ENCODE data around the gene CLASP1.
"Not testable (repeated sequence)": the region's sequence is repeated elsewhere in the genome, so short reads cannot be mapped to it uniquely, and the experiment has no call there.

Gene CLASP1

DNA sequence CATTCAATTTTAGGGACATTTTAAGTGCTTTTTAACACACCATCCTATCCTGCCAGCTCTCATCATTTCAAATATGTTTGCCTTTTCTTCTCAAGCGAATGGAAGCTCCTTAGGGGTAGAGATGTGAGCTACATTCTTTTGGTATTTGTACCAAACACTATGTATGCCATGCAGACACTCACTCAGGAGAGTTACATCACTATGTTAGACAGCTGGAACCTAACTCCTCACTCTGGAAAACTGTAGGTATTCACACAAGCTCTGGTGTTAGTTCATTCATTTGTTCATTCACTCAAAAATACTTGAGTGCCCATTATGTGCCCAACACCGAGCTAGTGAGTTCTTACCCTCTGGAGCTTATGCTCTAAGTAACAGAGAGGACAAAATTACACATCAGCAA is 144.9 kb downstream of the CLASP1 start:
- no peak for DNase-seq (ENCODE audit: low spot score)

DNA sequence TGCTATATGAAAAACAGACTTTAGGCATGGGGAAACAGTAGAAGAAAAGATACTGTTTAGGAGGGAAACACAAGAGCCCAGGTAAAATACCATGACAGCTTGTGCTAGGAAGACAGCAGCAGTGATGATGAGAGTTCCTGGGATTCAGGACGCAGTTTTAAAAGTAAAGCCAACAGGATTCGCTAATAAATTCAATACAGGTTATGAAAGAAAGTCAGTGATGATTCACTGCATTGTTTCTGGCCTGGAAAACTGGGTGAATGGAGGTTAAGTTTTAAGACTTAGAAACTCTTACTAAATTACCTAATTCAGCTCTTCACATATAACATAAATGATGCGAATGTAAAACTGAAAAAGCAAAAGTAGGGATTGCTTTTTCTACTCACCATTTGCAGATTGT is 146.5 kb downstream of the CLASP1 start:
- no peak for DNase-seq (ENCODE audit: low spot score)

DNA sequence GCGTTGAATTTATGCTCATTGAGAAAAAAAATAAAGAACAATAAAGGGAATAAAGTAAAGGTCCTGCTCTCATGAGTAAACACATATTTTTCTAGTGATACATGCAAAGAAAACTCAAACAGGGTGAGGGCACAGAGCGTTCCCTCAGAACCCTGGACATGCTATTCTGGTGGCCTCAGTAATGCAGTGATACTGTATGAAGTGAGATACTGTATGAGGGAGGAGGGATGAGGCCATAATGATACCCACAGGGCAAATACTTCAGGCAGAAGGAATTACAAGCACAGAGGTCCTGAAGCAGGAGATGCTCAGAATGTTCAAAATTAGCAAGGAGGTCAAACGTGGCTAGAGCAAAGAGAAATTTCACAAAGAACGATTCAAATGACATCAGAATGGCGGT is 147.0 kb downstream of the CLASP1 start:
- DNase-seq (ENCODE audit: low spot score): peak; percentile 48

DNA sequence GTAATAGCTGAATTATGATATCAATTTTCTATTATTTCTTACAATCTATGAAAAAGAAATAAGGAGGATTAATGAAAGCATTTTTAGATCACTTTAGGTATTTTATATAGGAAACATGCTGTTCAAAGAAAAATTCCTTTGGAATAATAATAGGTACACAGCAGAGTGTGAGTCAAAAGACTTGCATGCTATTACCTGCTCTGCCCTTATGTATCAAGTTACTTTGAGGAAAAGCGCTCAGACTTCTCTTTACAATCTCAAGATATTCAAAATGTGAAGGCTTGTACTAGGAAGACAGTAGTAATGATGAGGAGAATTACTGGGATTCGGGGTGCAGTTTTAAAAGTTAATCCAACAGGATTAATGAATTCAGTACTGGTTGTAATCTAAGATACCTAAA is 147.7 kb downstream of the CLASP1 start:
- no peak for DNase-seq (ENCODE audit: low spot score)

DNA sequence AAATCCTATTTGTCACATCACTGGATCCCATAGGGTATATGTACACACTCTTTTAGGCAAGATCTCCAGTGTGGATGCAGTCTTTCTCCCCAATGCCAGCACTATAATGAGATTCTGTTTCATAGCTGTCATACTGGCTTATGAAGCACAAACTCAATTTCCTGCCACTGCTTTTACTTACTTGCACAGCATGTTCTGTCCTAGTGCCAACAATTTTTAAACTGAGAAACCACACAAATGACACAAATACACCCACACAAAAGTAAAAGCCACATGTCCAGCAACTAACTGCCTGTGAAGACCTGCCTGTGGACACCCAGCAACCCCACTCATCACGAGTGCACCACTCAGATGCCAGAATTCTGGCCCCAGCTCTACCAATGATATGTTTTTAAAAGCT is 148.2 kb downstream of the CLASP1 start:
- DNase-seq (ENCODE audit: low spot score): peak; percentile 38

DNA sequence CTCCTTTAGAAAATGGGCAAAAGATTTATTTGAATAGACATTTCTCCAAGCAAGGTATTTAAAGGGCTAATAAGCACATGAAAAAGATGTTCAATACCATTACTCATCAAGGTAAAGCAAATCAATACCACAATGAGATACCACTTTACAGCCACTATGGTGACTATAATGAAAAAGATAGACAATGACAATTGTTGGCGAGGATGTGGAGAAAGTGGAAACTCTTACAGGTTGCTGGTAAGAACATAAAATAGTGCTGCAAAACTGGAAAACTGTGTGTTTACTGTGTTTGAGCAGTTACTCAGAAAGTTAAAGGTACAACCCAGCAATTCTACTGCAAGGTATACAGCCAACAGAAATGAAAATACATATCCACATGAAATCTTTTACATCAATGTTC is 150.5 kb downstream of the CLASP1 start:
- no peak for DNase-seq (ENCODE audit: low spot score)

DNA sequence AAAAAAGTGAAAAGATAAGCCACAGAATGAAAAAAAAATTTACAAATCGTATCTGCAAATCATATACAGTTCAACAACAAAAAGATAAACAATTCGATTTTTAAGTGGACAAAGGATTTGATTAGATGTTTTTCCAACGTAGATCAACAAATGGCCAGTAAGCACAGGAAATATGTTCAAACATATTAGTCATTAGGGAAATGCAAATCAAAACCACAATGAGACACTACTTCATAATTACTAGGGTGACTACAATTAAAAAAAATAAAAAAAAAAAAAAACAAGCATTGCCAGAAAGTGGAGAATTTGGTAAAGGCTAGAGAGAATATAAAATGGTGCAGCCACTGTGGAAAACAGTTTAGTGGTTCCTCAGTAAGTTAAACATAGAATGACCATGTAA is 156.9 kb downstream of the CLASP1 start:
- DNase-seq (ENCODE audit: low spot score): no peak

DNA sequence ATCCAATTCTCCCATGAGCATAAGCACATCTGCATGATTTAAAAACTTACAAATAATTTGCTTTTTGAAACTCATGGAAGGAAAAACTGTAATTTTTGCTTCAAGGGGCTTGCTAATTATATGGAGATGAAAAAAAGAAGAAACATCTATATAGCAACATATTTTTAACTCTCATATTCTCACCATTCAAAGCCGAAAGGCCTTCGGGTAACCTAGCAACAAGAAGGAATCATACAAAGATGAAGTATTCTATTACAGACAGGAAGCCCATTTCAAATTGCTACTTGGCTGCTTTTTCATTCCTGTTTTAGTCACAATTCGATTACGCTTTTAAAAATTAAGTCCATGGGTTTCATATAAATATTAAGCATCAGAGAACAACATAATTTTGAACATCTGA is 157.7 kb downstream of the CLASP1 start:
- no peak for DNase-seq (ENCODE audit: low spot score)

DNA sequence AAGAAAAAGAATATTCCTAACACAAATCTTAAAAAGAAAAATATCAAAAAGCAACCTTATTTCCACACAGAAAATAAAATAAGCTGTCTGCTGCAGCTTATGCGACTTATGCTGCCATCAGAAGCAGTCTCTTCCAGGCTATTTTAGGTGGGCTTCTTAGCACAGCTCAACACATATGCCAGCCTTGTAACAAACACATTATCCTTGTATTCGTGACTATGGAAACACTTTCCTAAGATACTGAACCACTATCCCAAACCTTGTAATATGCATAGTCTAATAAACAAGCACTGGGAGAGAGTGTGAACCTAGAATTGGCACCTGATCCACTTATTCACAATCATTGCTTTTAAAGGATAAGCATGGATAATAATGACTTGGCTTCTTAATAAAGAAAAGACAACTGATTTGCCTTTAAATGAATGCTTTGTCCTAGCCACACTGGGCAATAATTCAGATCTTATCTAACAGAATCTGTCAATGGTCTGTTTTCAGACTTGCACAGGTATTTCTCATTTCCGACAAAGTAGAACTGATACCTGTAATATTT is 158.6 kb downstream of the CLASP1 start:
- DNase-seq (ENCODE audit: low spot score): no peak

DNA sequence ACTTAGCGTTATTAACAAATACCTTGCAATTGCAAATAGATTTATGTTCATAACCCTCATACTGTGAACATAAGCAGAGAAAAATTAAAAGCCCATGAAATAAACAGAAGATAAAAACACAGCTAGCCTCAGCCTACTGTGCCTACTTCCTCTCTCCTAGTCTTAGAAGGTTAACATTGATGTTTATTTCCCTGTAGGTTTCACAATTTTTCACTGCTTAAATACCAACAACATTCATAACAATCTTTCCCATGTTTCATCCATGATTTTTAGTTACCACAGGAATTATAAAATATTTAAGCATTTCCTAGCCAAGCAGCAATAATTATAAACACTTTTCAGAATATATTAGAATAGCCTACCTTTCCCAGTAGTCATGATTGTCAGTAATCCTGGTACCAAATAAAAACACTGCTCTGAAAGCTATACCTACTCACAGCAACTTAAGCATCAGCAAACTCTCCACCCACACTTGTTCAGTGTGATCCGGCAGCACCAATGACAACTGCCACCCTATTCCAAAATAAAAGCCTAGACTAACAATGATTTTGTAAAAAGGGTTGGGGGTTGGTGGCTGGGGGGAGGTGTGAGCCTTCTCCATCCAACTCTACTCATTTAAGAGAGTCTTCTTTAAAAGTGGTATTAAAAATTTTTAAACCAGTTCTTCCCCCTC is 159.2 kb downstream of the CLASP1 start:
- peak; percentile 39 for DNase-seq (ENCODE audit: low spot score)

DNA sequence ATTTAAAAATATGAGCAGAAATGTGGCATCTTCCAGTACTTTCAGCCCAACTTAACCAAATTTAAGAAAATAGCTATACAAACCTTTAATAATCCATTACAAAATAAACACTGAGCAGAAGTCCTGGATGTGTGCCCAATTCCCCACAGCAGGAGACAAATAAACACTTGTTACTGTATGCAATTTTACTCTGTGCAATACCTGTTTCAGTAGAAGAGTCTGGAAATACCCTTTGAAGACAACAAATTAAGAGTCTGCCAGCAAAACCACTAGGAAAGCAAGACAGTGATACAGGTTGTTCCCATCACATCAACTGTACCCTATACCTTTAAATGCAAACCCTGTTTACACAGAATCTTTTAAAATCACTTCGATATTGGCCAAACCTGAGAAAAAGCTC is 160.0 kb downstream of the CLASP1 start:
- no peak for DNase-seq (ENCODE audit: low spot score)

DNA sequence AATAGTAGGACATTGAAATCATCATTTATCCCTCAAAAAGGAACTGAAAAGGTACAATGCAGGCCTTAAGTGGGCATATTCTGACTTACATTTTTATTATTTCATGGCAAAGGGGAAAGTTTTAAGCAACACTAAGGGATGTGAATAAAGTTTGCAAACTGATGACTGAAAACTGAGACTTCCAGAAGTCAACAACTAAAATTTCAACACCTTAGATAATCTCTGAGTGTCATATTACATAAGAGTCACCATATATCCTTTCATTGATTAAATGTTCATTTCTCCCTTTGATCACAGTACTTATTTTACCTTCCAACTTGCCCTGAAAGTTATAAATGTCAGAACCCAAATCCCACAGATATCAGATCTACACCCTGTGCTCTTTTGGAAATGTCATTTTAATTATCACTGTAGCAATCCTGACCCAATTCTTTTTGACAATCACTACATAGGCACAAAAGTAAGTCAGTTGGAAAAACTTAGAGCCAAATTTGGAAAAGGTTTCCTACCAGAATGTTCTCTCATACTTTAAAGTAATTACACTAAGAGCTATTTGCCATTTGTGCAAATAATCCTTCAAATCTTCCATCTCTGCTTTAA is 163.0 kb downstream of the CLASP1 start:
- DNase-seq (ENCODE audit: low spot score): no peak

DNA sequence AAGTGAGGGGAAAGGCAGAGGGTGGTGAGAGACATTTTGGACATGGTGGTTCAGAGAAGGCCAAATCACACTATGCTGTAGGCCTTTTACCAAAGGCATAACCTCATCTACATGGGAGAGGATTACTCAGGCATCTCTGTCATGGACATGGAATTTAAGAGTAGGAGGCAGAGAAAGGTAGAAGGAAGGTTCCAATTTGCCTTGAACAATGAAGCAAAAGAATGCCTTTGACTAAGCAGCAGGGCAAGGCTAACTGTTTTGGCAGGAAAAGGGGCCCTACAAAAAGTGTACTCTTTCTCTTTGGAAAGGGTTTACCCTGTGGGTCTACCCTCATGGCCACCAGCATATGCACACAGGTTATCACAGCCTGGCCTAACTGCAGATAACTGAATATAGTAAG is 164.2 kb downstream of the CLASP1 start:
- peak; percentile 62 for DNase-seq (ENCODE audit: low spot score)

DNA sequence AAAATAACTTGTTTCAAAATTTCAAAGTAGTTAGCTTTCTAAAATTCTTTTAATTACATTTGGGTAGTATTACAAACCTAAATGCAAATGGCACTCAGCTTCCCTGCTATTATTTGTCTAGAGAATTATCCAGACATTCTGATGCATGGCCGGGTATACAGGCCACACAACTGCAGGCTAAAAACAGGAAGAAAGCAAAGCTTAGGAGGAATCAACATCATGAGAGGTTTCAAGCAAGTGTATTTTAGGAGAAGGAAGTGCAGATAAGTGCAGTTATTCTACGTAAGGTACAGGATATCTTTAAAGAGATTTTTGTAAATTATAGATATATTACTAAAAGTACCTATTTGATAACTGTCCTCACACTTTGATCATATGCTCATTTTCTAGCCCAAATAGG is 165.4 kb downstream of the CLASP1 start:
- DNase-seq (ENCODE audit: low spot score): no peak

DNA sequence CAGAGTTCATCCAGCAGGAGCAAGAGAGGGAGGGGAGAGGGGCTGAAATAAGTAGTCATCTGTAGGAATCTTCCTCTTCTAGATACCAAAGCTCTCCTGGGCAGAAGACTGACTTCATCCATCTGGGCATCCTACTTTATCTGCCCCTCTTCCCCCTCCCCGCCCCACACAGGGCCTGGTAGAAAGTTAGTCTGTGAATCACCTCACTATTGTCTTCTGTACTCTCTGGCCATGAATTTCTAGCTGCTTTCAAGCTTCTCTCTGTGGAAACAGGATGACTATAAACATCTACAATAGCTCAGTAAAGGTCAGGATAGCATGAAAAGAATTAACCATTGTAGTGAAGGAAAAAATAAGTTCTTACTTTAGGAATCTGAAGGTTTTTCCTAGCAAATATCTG is 166.2 kb downstream of the CLASP1 start:
- DNase-seq (ENCODE audit: low spot score): no peak

DNA sequence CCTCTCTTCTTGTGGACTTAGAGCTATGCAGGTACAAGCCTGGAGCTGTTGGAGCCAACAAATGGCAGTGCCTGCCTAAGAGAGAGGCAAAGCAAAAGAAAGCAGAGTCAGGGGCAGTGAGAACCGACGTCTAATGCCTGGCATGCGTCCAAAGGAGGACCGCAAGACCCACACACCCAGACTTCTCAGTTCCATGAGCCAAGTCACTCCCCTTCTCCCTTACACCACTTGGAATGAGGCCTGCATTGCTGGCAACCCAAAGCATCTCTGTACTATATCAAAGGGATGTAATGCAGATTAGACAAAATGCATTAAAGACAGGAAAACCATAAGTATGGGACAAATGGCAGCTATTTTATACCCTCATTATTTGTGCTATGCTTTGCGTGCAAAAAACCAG is 168.4 kb downstream of the CLASP1 start:
- peak; percentile 64 for DNase-seq (ENCODE audit: low spot score)

DNA sequence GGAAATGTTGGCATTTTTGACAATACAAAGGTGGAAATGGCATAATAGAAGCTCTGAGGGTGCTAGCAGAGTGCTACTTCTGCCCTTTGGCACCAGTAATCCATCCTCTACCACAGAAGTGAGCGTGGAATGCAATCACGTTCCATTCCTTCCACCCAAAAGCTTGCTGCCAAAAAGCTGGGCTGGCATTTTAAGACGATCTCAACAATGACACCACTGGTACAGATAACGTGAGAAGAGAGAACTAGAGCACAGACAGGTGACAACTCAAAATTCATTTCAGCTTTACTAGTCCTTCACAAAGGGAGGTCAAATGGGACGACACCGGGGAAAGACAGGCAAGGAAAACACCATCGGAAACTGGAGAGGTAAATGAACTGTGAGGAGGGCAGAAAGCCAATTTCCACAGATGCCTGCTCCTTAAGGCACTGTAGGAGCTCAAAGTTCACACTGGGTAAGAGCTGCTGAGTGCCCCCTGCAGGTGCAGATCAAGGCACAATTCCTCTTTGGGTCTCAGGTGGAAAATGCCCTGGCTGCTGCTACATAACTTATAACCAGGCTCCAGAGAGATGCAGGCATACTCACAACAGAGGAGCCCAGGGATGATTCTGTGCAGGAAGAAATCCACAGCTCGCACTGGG is 169.3 kb downstream of the CLASP1 start:
- DNase-seq (ENCODE audit: low spot score): peak; percentile 50

DNA sequence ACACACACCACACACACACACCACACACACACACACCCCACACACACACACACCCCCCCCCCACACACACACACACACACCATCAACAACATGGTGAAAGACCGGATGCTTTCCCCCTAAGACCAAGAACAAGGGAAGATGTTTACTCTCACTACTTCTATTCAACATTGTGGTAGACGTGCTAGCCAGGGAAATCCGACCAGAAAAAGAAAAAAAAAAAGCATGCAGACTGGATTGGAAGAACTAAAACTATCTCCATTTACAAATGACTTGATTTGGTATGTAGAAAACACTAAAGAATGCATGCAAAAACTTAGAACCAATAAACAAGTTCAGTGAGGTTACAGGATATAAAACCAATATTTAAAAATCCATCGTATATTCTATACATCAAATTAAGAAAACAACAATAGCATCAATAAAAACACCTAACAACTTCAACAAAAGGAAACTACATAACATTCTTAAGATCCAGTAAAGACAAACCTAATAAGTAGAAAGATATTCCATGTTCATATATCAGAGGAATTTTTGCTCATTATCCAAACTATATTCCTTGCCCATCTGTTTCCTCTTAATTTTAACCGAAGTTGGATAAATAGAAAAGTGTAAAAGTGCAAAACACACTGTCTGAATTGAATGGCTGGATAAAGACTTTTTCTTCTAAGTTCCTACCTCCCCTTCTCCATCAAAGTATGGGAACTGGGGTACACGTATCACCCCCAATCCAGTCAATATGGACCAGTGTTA is 170.1 kb downstream of the CLASP1 start:
- no peak for DNase-seq (ENCODE audit: low spot score)

DNA sequence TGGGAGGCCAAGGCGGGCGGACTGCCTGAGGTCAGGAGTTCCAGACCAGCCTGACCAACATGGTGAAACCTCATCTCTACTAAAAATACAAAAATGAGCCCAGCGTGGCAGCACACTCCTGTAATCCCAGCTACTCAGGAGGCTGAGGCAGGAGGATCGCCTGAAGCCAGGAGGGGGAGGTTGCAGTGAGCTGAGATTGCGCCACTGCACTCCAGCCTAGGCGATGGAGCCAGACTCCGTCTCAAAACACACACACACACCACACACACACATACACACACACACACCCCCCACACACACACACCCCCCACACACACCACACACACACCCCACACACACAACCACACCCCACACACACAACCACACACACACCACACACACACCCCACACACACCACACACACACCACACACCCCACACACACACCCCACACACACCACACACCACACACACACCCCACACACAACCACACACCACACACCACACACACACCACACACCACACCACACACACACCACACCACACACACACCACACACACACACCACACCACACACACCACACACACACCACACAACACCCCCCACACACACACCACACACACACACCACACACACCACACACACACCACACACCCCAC is 170.8 kb downstream of the CLASP1 start:
- DNase-seq (ENCODE audit: low spot score): not testable (repeated sequence)

DNA sequence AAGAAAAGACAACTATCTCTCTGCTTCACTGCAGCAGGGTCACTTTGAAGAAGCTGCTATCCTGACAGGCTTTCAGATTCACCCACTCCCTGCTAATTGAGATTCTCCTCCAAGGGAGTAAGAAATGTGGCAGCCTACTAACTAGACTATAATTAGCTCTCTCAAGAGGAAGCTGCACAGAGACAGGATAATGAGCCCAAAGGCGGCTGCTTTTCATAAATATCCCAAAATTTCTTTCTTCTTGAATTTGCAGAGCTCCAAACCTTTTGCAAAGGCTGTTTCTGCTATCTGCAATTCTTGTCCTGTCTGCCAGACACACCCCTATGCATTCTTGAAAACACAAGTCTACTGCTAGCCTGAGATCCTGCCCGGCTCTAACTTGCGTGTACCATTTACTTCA is 172.6 kb downstream of the CLASP1 start:
- DNase-seq (ENCODE audit: low spot score): no peak

DNA sequence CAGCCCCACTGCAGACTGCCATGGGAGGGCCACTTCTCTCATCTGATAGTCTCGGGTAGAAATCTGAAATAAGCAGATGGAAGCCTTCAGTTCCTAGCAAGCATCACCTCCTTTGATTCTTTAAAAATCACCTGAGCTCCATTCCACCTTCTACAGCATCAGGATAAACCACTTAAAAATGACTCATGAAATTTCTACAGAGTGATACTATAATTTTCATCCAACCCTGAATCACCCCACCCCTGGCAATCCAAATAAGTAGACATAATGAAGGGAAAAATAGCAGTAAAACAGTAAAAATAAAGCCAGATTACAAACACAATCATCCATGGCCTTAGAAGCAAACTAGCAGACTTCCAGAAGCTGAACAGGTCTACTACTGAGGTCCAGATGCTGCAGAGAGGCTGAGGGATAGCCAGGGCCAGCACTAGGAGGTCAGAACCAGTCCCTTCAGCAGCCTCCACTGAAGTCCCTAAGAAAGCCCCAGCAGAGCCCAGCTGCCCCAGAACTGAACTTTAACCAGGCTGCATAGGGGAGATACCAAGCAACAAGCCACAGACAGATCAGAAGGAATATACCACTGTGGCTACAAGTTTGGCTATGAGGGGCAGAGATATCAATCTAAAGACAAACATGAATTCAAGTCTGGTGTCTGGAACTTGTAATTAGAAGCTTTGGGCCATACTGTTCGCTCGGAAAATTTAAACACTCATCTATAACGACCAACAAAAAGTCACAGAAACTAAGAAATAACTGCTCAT is 173.3 kb downstream of the CLASP1 start:
- DNase-seq (ENCODE audit: low spot score): no peak
